Ecto neural progenitor cell (in vitro differentiated cells): Measurements from ENCODE around the gene LZTFL1.

Source experiments
- DNase-seq: peaks from one replicate; pipeline ENCODE4 v3.0.0-alpha.2; 2018; ENCODE audit warnings: low spot score

The LZTFL1 gene

GRCh38 chr3:45841757-45842491 is at the start of gene LZTFL1:
TSS of gene LZTFL1 (minus strand) at chr3:45842119. CDS start at chr3:45841991, 128 bp downstream.
- peak; percentile 91 for DNase-seq

- DNase-seq: no peak
These were observed 48.5 kb upstream of the LZTFL1 start for GRCh38 chr3:45890405-45890804.

- DNase-seq: no peak
These were observed 47.4 kb upstream of the LZTFL1 start for GRCh38 chr3:45889337-45889736.

- DNase-seq: no peak
These were observed 46.0 kb upstream of the LZTFL1 start for GRCh38 chr3:45887759-45888511.

GRCh38 chr3:45887285-45887684 is 45.4 kb upstream of the LZTFL1 start:
- DNase-seq: no peak

GRCh38 chr3:45885979-45886705 is 44.2 kb upstream of the LZTFL1 start, which contains the start of gene CCR9:
TSS of gene CCR9 (plus strand) at chr3:45886543. CDS start at chr3:45894934, 8,391 bp downstream.
- DNase-seq: no peak

GRCh38 chr3:45884368-45885201 is 42.7 kb upstream of the LZTFL1 start:
- no peak for DNase-seq

- DNase-seq: no peak
These were observed 39.4 kb upstream of the LZTFL1 start for GRCh38 chr3:45881078-45882022.

GRCh38 chr3:45880725-45881077 is 38.8 kb upstream of the LZTFL1 start:
- no peak for DNase-seq

GRCh38 chr3:45878124-45878523 is 36.2 kb upstream of the LZTFL1 start:
- no peak for DNase-seq

GRCh38 chr3:45874677-45875346 is 32.9 kb upstream of the LZTFL1 start:
- DNase-seq: no peak

- DNase-seq: no peak
These were observed 31.7 kb upstream of the LZTFL1 start for GRCh38 chr3:45873638-45874037.

- no peak for DNase-seq
These were observed 31.1 kb upstream of the LZTFL1 start for GRCh38 chr3:45873036-45873435.

GRCh38 chr3:45872569-45872968 is 30.6 kb upstream of the LZTFL1 start:
- no peak for DNase-seq

GRCh38 chr3:45871780-45872179 is 29.9 kb upstream of the LZTFL1 start:
- no peak for DNase-seq

- DNase-seq: no peak
These were observed 28.2 kb upstream of the LZTFL1 start for GRCh38 chr3:45870099-45870498.

GRCh38 chr3:45869638-45870037 is 27.7 kb upstream of the LZTFL1 start:
- DNase-seq: no peak

GRCh38 chr3:45868650-45869049 is 26.7 kb upstream of the LZTFL1 start:
- no peak for DNase-seq

- no peak for DNase-seq
These were observed 26.3 kb upstream of the LZTFL1 start for GRCh38 chr3:45868213-45868612.

- DNase-seq: no peak
These were observed 23.6 kb upstream of the LZTFL1 start for GRCh38 chr3:45865563-45865962.
